Measurements from ENCODE around the gene TRIP10. TPM values are rescaled to one million over a fixed set of nuclear protein-coding genes. Genes with fewer than 3 reads are reported as not detected.
"Not testable (repeated sequence)": the region's sequence is repeated elsewhere in the genome, so short reads cannot be mapped to it uniquely, and the experiment has no call there.

Gene TRIP10
- total and polyA plus RNA-seq, 10 donors: 17.2 to 58.2 (median 34.1) TPM

GRCh38 chr19:6768236-6768785 lies 28.8 kb downstream of the TRIP10 start:
- TF ChIP-seq POLR2AphosphoS5 (IDR thresholded peaks at IDR 0.05) (no peak), CTCF (IDR thresholded peaks at IDR 0.05 in 8 of 11, conservative IDR thresholded peaks at IDR 0.05 in 3 of 11) (no peak), POLR2A (IDR thresholded peaks at IDR 0.05) (no peak)
- Histone ChIP-seq H3K36me3 (peaks cover 0 to 2% (median 0%) of the 10 kb centered on the region in 6 donors), H3K27me3 (replicated peaks in 1 of 7) (peaks cover 0 to 31% (median 0%) of the 10 kb centered on the region in 7 donors), H3K4me1 (peaks cover 6 to 62% (median 41%) of the 10 kb centered on the region in 6 donors), H3K4me3 (peak overlapping the region in 6 of 8 donors; percentile 45 to 78 (median 54)), H3K27ac (peak overlapping the region; percentile 53 to 93 (median 86)), H3K9me3 (no peaks in the 10 kb centered on the region)
- 48 to 64% (median 59%) methylated on average over 8 of the region's 8 CpGs for whole genome bisulfite sequencing, 5 donors
- no peak for DNase-seq
- intact Hi-C loops (cut with DNase I; ENCODE audit: low total_unique reads): no loop called here

GRCh38 chr19:6769006-6769619 lies 29.6 kb downstream of the TRIP10 start:
- WGBS, 5 donors: 63 to 74% (median 67%) methylated on average over 11 of the region's 11 CpGs
- TF ChIP-seq CTCF (IDR thresholded peaks at IDR 0.05 in 8 of 11, conservative IDR thresholded peaks at IDR 0.05 in 3 of 11) (peak in 7 of 11 experiments; percentile 19 to 51 (median 25)), POLR2A (IDR thresholded peaks at IDR 0.05) (no peak)
- H3K4me1 ChIP-seq: peaks cover 6 to 69% (median 42%) of the 10 kb centered on the region in 6 donors
- DNase-seq: no peak
- no peaks in the 10 kb centered on the region for H3K36me3 ChIP-seq
- H3K9me3 ChIP-seq: no peaks in the 10 kb centered on the region
- H3K4me3 ChIP-seq: no peak overlapping the region
- H3K27ac ChIP-seq: peak overlapping the region in 5 of 8 donors; percentile 76 to 93 (median 90)
- intact Hi-C loops (cut with DNase I; ENCODE audit: low total_unique reads): no loop called here
- H3K27me3 ChIP-seq (replicated peaks in 1 of 7): peaks cover 0 to 31% (median 0%) of the 10 kb centered on the region in 7 donors

GRCh38 chr19:6771648-6772027 lies 32.2 kb downstream of the TRIP10 start:
- DNase-seq; intact Hi-C loops (cut with DNase I; ENCODE audit: low total_unique reads); H3K9me3 ChIP-seq: not testable (repeated sequence)
- Histone ChIP-seq H3K27ac (peak overlapping the region in 7 of 8 donors; percentile 66 to 97 (median 92)), H3K36me3 (peaks cover 0 to 14% (median 0%) of the 10 kb centered on the region in 6 donors), H3K4me1 (peaks cover 6 to 71% (median 45%) of the 10 kb centered on the region in 6 donors), H3K27me3 (replicated peaks in 1 of 7) (peaks cover 0 to 14% (median 0%) of the 10 kb centered on the region in 7 donors), H3K4me3 (peak overlapping the region in 1 of 8 donors; percentile 100)
- WGBS, 5 donors: 67 to 84% (median 81%) methylated on average over 7 of the region's 7 CpGs

GRCh38 chr19:6772028-6772865 lies 32.8 kb downstream of the TRIP10 start, which contains the start of gene VAV1:
Gene VAV1 (plus strand): TSS chr19:6772708. CDS start chr19:6772808, 100 bp downstream.
- H3K4me1 ChIP-seq: peaks cover 6 to 71% (median 40%) of the 10 kb centered on the region in 6 donors
- TF ChIP-seq POLR2A (IDR thresholded peaks at IDR 0.05) (peak in 2 of 3 donors; percentile 79 to 86), CTCF (IDR thresholded peaks at IDR 0.05 in 8 of 11, conservative IDR thresholded peaks at IDR 0.05 in 3 of 11) (peak in 10 of 11 experiments; percentile 15 to 58 (median 44)), POLR2AphosphoS5 (IDR thresholded peaks at IDR 0.05) (peak; percentile 91 to 94 (median 92))
- H3K27ac ChIP-seq: peak within 1 kb of the TSS; percentile 59 to 97 (median 90)
- DNase-seq: peak; percentile 97
- 19 to 53% (median 26%) methylated on average over 6 to 25 of the region's 25 CpGs for WGBS, 5 donors
- peaks cover 0 to 20% (median 0%) of the 10 kb centered on the region in 6 donors for H3K36me3 ChIP-seq
- peaks cover 0 to 8% (median 0%) of the 10 kb centered on the region in 7 donors for H3K27me3 ChIP-seq (replicated peaks in 1 of 7)
- intact Hi-C loops (cut with DNase I; ENCODE audit: low total_unique reads): no loop called here
- H3K9me3 ChIP-seq: no peaks in the 10 kb centered on the region
- peak within 1 kb of the TSS; percentile 76 to 100 (median 94) for H3K4me3 ChIP-seq

Measured in spleen (tissue), 11 donors.